GM19324 (cell line): ENCODE data around the gene CCL17.
"Not testable (repeated sequence)": the region's sequence is repeated elsewhere in the genome, so short reads cannot be mapped to it uniquely, and the experiment has no call there.

Experiments
- ATAC-seq: cut with Tn5 transposase; IDR thresholded peaks from one replicate; pipeline ENCODE4 v1.9.1; 2021; ENCODE audit warnings: mild to moderate bottlenecking, moderate library complexity; ENCODE audit not compliant: unreplicated experiment, low FRiP score

The CCL17 gene

GRCh38 chr16:57427307-57427706 is 22.7 kb downstream of the CCL17 start:
- ATAC-seq, result no peak

GRCh38 chr16:57427824-57428223 is 23.3 kb downstream of the CCL17 start:
- no peak for ATAC-seq

- ATAC-seq, result no peak
Measured at GRCh38 chr16:57430955-57431354, 26.4 kb downstream of the CCL17 start.

GRCh38 chr16:57432505-57432904 is 27.9 kb downstream of the CCL17 start:
- no peak for ATAC-seq

- no peak for ATAC-seq
Measured at GRCh38 chr16:57432989-57433388, 28.4 kb downstream of the CCL17 start.

GRCh38 chr16:57434003-57434402 is 29.4 kb downstream of the CCL17 start:
- ATAC-seq, result no peak

GRCh38 chr16:57435838-57436237 is 31.3 kb downstream of the CCL17 start:
- ATAC-seq, result no peak

GRCh38 chr16:57439947-57440346 is 35.4 kb downstream of the CCL17 start:
- ATAC-seq, result not testable (repeated sequence)

- not testable (repeated sequence) for ATAC-seq
Measured at GRCh38 chr16:57440551-57440950, 36.0 kb downstream of the CCL17 start.

GRCh38 chr16:57444711-57445110 is 40.1 kb downstream of the CCL17 start:
- no peak for ATAC-seq

GRCh38 chr16:57445510-57445909 is 40.9 kb downstream of the CCL17 start:
- no peak for ATAC-seq

GRCh38 chr16:57446531-57447185 is 42.1 kb downstream of the CCL17 start:
- peak; percentile 29 for ATAC-seq

GRCh38 chr16:57447186-57447962 is 42.8 kb downstream of the CCL17 start, which contains the start of the genes CIAPIN1 and COQ9:
Gene CIAPIN1 (minus strand): TSS chr16:57447385. CDS start chr16:57440928, 6,457 bp downstream.
Gene COQ9 (plus strand): TSS chr16:57447479. CDS start chr16:57447506, 27 bp downstream.
- peak; percentile 97 for ATAC-seq

- ATAC-seq, result no peak
Measured at GRCh38 chr16:57452021-57452420, 47.5 kb downstream of the CCL17 start.

- peak; percentile 83 for ATAC-seq
Measured at GRCh38 chr16:57462209-57462977, 57.8 kb downstream of the CCL17 start, which contains the start of gene POLR2C. Gene POLR2C (plus strand): TSS chr16:57462679. CDS start chr16:57462725, 46 bp downstream.

- ATAC-seq, result no peak
Measured at GRCh38 chr16:57462978-57463362, 58.4 kb downstream of the CCL17 start.

GRCh38 chr16:57464523-57464922 is 60.0 kb downstream of the CCL17 start:
- ATAC-seq, result no peak
